AG08395 (cell line): ENCODE measurements around the gene SLC1A3.

Experiments used
- DNase-seq: peaks from one replicate; pipeline ENCODE4 v3.0.0; 2012; ENCODE audit warnings: mixed read lengths, low spot score

Gene SLC1A3

GRCh38 chr5:36689225-36689624 lies 82.8 kb downstream of the SLC1A3 start:
- peak; percentile 15 for DNase-seq

DNA sequence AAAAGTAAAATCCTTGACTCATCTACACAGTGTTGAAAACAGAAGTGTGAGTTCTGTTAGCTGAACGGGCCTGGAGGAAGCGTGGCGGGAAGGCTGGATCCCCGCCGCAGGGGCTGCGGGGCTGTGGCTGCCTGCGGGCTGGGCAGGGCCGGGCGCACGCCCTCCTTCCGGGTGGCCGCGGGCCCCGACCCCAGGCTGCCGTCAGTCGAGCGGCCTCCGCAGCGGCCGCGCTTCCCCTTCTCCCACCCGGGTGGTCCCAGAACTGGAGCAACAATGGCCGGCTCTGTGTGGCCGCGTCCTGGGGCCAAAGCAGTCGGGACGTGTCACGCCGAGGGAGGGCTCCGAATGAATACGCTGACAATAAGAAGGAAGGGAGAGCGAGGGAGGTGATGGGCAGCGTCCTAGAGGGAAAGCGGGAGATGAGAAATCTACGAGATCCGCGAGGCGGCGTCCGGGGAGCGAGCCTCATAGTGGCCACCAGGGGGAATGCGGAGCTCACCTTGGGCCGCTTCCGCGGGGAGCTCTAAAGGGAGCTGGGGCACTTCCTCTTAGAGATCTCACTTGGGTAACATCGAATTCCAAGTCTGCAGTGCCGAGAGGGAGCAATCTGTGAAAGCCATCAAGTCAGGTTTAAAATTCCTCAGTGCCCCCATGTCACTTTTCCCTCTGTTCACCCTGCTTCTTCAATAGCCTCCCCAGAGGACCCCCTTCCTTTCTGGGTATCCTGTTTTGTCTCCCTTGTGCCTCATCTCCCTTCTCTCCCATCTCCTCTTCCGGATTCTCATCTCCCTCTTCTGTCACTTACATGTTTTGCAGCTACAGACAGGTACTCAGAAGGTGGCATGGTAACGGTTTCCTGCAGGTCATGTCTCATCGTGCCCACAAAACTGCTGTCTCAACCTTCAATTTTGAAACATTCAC lies 83.9 kb downstream of the SLC1A3 start:
- DNase-seq = peak; percentile 80

DNA sequence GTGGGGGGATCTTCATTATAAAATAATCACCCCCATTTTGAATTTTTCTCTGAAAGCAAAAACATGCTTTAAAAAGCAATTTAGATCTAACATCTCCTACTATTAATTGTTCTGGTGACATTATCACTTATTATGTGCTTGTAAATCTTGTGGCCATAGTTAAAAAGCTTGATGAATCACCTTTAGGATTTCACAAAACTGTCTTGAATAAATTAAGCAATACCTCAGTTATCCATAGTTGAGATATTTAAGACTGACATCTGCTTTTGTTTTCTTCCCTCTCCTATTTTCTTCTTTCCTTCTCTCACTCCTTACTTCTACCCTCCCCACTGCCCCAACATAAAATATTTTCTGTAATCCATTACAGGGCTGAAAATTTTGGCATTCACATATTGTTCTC lies 84.8 kb downstream of the SLC1A3 start:
- no peak for DNase-seq

DNA sequence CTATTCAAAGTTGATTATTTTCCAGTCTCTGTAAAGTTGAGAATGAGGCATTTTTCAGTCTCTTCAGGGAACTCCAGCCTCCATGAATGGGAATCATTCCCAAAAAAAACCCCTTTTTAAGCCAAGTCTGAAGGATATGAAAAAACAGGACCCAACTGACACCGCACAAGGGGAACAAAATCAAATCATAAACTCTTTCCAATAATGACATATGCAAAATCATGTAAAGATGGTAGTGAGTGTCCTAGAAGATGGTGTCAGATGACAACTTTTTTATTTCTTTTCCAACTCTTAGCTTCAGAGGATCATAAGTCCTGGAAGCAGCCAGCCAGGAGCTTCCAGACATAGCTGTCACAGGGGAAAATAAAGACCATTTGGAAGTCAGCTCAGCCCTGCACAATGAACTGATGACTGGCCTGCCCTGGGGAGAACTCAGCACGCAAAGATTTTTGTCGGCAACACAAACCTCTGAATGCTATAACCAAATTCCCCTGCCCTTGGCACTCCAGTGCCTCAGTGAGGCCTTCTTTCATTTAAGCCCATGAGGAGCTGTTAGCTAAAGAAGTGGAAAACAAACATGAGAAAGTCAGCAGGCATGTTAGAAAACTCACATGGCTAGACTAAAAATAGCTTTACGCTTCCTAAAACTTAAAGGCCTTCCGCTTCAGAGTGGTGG lies 85.4 kb downstream of the SLC1A3 start:
- peak; percentile 62 for DNase-seq

GRCh38 chr5:36692791-36693763 lies 86.7 kb downstream of the SLC1A3 start:
- DNase-seq = peak; percentile 83

GRCh38 chr5:36694351-36694750 lies 87.9 kb downstream of the SLC1A3 start:
- no peak for DNase-seq

DNA sequence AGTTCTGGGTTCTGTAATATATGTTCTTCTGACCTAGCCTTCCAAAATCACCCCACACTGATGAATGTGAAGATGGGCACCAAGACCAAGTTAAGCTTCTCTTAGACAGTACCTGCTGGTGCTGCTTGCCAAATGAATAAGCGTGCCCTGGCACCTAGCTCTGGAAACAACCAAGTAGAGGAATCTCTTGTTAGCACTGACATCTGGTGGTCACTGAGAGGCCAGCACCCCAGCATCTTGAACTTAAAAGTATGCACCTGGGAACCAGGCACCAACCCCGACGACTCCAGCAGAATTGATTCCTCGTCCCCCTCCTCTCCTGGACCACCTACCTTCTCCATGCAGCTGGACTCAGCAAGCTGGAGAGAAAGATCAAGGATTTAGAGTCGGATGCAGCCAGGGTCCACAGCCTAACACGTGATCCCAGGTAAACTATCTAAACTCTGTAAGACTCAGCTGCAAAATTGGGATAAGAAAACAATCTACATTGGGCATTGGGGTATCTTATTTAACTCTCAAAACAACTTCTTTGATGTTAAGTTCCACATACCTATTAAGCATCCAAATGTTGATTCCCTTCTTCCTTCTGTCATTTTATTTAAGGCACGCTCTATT lies 89.8 kb downstream of the SLC1A3 start:
- peak; percentile 53 for DNase-seq

- DNase-seq = no peak
Measured at GRCh38 chr5:36698031-36698430, 91.6 kb downstream of the SLC1A3 start.

GRCh38 chr5:36701085-36701698 lies 94.8 kb downstream of the SLC1A3 start:
- DNase-seq = no peak

GRCh38 chr5:36703245-36703860 lies 96.9 kb downstream of the SLC1A3 start:
- DNase-seq = no peak

- no peak for DNase-seq
Measured at GRCh38 chr5:36704131-36704530, 97.7 kb downstream of the SLC1A3 start.

DNA sequence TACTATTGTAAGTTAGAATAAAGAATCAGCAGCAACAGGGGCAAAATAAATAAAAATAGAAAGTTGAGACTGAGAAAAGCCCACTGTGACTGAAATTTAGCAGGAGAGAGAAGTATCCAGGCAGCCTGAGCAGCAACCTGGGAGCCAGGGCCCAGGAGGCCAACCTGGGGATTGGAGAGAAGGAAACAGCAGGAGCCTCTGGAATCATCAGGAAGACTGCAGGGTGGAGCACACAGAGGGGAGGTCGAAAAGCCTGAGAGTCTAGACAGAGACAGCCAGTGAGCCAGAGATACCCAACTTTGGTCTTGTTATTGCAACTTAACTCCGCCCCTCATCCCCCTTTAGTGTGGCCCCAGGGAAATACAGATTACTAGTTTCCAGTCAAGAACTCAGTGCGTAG lies 98.6 kb downstream of the SLC1A3 start:
- DNase-seq = no peak

DNA sequence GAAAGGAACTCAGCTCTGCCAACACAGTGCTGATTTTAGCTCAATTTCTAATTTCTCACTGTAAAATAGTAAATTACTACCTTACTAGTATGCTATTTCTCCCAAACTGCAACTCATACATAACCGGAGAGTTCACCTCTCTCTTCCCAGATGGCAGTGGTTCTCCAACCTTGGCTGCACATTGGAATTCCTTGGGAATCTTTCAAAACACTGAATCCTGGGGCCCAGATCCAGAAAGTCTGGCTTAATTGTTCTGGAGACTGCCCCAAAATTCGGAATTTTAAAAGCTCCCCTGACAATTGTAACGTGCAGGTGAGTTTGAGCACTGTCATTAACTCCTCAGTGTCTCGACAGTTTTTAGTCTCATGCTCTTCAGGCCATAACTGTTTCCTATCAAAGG lies 100.3 kb downstream of the SLC1A3 start:
- DNase-seq = no peak

DNA sequence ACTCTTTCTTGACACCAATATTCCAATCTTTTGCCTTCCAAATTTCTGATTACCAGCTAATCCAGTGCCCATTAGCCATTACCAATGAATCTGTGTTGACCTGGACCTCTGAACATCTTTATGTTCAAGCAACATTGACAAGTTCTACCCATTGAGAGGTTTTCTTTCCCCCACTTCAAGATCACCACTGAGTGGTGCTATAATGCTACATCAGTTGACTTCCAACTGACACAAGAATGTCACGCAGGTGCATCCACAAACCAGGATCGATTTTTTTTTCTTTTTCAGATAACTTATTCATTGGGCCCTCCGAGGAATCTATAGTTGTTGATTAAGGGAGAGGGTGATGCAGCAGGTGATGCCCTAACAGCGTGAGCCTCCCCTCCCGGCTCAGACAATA lies 102.6 kb downstream of the SLC1A3 start:
- no peak for DNase-seq

DNA sequence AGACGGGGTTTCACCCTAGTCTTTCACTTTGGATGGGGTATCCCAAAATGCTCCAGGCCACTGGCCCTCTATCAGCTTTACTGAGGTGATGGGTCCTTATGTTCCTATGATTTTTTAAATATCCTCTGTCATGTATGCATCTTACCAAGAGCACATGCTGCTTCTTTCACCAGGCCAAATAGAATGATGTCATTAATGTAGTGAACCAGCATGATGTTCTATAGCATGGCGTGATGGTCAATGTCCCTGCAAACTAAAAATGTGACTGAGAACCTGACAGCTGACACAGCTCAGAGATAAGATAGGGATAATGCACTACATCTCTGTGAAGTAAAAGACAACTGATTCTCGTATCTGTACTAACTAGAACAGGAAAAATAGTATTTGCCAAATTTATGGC lies 103.6 kb downstream of the SLC1A3 start:
- no peak for DNase-seq

DNA sequence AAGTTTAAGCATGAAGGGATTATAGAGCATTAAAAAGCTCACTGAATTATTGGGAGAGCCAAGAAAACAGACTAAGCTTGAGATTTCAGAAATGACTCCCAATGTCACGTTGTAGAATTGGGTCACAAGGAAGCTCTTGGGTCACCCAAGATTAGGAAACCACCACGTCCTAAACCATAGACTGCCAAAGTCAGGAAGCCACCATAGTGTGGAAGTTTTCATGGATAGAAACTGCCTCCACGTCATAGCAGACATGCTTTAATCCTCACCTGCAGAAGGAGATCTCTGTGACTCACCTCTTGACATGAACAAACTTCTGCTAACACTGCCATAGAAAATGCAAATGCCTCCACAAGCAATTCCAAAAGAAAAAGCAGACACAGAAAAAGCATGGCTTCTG lies 106.3 kb downstream of the SLC1A3 start:
- DNase-seq = no peak

DNA sequence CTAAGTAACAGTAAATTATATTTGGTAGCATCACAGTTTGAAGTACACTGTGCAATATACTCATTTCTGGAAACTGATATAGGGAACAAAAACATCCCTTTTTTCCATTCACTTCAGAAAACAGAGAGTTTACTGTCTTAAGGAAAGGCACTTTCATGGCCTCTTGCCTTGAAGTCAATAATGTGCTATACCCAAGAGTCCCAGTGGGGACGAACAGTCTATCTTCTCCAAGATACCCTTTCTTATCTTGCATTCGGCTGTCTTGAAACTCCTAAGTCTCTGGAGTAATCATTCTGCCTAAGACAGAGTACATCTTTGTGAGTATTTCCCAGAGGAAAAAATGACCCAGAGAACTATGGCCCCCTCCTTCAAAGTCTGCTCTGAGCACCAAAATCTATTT lies 107.1 kb downstream of the SLC1A3 start:
- no peak for DNase-seq

DNA sequence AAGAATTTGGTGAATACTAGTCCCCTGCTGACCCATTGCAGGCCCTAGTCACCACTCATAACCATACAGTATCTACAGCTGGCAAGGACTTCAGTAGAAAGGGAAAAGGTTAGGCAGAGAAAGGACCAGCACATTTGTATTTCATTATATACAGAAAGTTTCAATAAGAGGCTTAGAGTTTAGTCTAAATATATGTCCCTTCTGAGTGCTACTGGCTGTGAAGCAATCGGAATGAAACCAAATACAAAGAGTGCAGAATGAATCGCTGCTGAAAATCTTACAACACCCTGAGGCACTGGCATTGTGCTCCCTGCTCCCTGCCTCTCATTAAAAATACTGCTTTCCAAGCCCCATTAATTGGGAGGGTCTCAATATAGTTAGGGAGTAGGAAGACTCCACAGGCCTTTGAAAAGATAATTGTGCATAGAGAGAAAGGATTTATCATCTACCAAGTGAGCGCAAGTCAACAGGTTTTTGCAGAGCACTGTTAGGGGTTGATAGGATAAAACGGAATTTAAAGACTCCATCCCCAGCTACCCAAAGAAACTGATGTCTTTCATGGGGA lies 110.8 kb downstream of the SLC1A3 start:
- DNase-seq = no peak

- no peak for DNase-seq
Measured at GRCh38 chr5:36719282-36719681, 112.9 kb downstream of the SLC1A3 start.

- DNase-seq = no peak
Measured at GRCh38 chr5:36720688-36721087, 114.3 kb downstream of the SLC1A3 start.
